HG02763 (cell line): Measurements from ENCODE around the gene DPH7.
"Not testable (repeated sequence)": the region's sequence is repeated elsewhere in the genome, so short reads cannot be mapped to it uniquely, and the experiment has no call there.

Experiments used
- ATAC-seq: cut with Tn5 transposase; IDR thresholded peaks from one replicate; pipeline ENCODE4 v1.9.1; 2021; ENCODE audit warnings: mild to moderate bottlenecking, moderate library complexity; ENCODE audit not compliant: unreplicated experiment

Gene DPH7

GRCh38 chr9:137521405-137521985 is 57.2 kb downstream of the DPH7 start:
- no peak for ATAC-seq

- ATAC-seq: no peak
Measured at GRCh38 chr9:137520614-137521404, 57.9 kb downstream of the DPH7 start.

- no peak for ATAC-seq
Measured at GRCh38 chr9:137519553-137519952, 59.2 kb downstream of the DPH7 start.

GRCh38 chr9:137518661-137519459 is 59.9 kb downstream of the DPH7 start:
- ATAC-seq: not testable (repeated sequence)

DNA sequence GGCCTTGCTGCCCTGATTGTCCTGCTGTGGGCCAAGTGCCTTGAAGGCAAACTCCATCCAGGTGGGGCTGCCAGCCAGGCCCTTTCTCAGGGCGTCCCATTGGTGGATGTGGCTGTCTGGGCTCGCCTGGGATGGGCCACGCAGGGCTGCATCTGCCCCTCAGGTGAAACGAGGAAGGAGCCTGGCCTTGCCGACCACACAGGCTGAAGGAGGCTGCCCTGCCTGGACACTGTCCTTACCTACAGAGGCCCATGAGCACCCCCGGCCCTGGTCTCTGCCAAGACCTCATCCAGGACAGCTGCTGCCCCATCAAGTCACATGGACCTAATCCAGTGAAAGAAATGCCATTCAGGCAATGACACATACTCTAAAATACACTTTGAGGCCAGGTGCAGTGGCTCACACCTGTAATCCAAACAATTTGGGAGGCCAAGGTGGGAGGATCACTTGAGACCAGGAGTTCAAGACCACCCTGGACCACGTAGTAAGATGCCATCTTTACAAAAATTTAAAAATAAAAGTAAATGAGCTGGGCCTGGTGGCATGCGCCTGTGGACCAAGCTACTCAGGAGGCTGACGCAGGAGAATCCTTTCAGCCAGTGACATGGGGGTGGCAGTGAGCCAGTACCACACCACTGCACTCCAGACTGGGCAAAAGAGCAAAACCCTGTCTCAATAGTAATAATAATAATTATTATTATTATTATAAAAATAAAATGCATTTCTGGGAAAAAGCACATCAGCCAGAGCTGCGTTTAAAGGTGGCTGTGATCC is 62.4 kb downstream of the DPH7 start:
- ATAC-seq: no peak

DNA sequence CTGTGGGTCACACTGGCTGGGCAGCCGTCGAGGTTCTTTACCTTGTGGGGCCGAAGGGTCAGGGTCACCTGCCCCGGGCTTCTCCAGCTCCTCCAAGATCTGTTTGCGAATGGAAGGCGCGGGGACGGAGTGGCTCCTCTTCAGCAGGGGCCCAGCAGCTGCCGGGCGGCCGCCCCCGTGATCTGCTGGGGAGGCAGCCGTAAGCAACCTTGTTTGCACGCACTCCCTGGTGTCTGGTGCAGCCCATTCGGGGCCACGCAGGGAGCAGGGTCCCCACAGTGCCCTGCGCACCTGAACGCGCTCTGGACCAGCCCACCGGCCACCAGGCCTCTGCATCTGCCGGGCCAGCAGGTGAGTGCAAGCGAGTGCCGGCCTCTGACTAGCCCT is 63.4 kb downstream of the DPH7 start:
- no peak for ATAC-seq

DNA sequence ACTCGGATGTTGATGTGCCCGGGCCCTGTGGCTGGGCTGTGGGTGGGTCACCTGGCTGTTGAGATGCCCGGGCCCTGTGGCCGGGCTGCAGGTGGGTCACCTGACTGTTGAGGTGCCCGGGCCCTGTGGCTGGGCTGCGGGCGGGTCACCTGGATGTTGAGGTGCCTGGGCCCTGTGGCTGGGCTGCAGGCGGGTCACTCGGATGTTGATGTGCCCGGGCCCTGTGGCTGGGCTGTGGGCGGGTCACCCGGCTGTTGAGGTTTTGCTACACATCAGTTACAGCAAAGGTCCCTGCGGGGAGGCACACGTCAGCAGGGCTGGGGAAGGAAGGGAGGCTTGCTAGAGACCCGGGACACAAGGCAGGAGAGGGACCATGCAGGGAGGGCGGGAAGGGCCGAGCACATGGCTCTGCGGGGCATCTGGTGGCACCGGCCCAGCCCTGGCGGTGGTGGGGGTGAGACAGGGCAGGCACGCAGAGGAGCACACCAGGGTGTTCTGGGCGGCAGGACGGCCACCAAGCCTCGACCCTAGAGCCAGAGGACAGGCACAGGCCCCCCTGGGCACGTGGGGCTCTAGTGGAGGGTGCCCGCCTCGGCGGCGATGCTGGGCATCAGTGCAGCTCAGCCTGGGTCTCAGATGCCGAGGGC is 63.9 kb downstream of the DPH7 start:
- ATAC-seq: no peak

DNA sequence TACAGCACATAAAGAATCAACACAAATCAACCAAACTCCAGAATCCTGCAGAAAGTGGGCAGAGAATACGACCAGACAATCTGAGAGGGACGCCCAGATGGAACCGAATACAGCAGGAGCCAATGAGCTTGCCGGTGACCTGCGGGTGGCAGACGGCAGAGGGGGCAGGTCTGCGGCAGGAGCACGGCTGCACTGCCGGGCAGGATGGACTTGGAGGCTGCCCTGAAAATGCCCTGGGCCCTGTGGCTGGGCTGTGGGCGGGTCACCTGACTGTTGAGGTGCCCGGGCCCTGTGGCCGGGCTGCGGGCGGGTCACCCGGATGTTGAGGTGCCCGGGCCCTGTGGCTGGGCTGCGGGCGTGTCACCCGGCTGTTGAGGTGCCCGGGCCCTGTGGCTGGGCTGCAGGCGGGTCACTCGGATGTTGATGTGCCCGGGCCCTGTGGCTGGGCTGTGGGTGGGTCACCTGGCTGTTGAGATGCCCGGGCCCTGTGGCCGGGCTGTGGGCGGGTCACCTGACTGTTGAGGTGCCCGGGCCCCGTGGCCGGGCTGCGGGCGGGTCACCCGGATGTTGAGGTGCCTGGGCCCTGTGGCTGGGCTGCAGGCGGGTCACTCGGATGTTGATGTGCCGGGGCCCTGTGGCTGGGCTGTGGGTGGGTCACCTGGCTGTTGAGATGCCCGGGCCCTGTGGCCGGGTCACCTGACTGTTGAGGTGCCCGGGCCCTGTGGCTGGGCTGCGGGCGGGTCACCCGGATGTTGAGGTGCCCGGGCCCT is 64.7 kb downstream of the DPH7 start:
- not testable (repeated sequence) for ATAC-seq

DNA sequence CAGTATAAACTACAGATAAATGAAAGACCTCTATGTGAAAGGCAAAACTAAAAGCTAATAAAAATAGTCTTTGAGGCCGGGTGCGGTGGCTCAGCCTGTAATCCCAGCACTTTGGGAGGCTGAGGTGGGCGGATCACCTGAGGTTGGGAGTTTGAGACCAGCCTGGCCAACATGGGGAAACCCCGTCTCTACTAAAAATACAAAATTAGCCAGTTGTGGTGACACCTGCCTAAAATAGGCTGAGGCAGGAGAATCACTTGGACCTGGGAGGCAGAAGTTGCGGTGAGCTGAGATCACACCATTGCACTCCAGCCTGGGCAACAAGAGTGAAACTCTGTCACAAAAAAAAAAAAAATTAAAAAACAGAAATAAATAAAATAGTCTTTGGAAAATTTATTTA is 65.6 kb downstream of the DPH7 start:
- ATAC-seq: not testable (repeated sequence)

DNA sequence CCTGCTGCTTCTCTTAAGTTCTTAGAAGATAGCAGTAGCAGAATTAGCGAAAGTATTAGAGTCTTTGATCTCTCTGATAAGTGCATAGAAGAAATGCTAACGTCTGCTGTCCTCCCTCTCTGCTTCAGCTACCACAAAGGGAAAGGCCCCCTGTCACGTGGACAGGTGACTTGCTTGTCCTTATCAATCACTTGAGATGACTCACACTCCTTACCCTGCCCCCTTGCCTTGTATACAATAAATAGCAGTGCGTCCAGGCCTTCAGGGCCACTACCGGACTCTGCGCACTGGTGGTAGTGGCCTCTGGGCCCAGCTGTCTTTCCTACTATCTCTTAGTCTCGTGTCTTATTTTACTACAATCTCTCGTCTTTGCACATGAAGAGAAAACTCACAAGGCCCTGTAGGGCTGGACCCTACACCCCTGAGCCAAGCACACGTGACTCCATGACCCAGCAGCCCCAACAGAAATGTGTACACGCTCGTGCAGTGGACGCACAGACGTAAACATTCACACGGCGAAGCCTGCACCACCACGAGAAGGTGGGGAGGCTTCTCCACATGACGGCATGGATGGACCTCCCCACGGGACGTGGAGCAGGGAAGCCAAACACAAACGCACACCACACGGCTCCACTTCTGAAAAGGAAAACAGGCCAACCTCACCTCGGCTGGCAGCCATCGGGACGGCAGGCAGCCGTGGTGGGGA is 66.8 kb downstream of the DPH7 start:
- ATAC-seq: no peak

- not testable (repeated sequence) for ATAC-seq
Measured at GRCh38 chr9:137511126-137511525, 67.6 kb downstream of the DPH7 start.

GRCh38 chr9:137509198-137509597 is 69.5 kb downstream of the DPH7 start:
- no peak for ATAC-seq

DNA sequence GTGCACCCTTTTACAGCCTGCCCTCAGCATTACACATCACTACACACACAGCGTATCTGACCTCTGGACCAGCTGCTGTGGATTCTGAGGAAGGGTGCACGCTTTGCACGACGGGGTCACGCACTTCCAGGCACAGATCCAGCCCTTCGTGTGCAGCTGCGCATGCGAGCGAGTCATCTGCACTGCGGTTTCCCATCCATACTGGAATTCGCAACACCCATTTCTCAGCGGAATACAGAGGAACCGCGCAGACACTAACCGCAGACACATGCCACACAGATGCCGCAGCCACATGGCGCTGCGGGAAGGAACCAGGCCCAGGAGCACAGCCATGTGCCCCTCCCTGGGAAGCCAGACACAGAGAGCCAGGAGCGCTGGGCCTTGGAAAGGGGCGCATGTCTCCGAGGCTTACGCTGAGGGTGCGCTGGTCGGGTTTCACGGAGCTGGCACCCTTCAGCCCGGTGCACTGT is 72.0 kb downstream of the DPH7 start:
- ATAC-seq: no peak

DNA sequence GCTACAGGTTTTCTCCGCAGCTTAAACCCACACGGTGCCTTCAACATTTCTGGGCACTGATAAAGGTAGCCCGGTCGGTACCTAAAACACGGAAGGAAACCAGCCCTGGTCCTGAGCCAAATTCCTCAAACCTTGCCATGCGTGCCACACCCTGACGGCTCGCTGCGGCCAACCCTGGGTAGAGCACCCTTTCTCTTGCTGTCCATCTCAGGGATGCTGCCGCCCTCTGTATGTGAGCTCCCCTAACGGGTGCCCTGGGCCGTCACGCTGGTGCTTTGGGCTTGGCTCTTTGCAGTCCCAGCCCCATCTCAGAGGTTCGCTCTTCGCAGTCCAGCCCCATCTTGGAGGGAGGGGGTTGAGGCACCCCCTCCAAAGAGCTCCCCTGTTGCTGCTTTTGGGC is 72.5 kb downstream of the DPH7 start:
- ATAC-seq: no peak

DNA sequence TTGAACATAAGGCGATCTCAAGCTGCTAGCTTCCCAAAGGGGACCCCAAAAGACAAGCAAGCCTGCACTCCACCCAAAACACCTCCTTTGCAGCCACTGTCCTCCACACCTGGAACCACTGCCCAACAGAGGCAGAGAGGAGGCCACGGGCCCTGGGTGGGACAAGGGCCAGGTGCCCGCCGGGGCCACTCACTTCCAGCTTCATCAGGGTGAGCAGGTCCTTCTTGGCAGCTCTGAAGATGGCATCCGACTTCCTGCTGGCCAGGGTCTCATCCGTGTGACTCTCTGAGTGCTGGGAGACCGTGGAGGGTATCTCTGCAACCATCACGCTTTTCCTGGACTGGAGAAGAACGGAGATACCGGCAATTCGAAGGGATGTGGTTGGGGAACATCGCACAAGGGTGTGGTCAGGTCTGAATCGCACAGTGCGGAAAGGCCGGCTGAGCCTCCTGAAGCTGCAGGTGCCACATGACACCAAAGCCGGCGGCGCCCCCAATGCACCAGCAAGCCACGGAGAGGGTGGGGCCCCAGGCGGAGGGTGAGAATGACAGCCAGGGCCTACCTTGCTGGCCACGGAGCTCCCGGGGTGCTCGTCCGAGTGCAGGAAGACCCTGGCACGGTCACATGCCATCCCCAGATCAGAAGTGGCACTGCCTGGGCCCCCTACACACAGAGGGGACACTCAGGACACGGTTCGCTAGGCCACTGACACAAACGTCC is 73.1 kb downstream of the DPH7 start:
- no peak for ATAC-seq
